WTC11 (cell line): ENCODE data around the gene CACNA2D3.

Source experiments
- ATF3 ChIP-seq: sonication (generic); formaldehyde crosslinking; conservative IDR thresholded peaks from 2 replicates; pipeline ENCODE4 v1.8.1; 2022; ENCODE audit warnings: mild to moderate bottlenecking, missing genetic modification reagents
- CREB1 ChIP-seq: sonication (generic); formaldehyde crosslinking; IDR thresholded peaks from 2 replicates; pipeline ENCODE4 v1.8.0; 2023; ENCODE audit warnings: mild to moderate bottlenecking, missing genetic modification reagents
- MYBL2 ChIP-seq: sonication (generic); formaldehyde crosslinking; IDR thresholded peaks from 2 replicates; pipeline ENCODE4 v1.8.1; 2023; ENCODE audit warnings: mild to moderate bottlenecking, moderate library complexity, missing genetic modification reagents
- SMAD4 ChIP-seq: sonication (generic); formaldehyde crosslinking; IDR thresholded peaks from 2 replicates; pipeline ENCODE4 v1.8.0; 2022; ENCODE audit warnings: mild to moderate bottlenecking, missing genetic modification reagents
- ZNF232 ChIP-seq: sonication (generic); formaldehyde crosslinking; IDR thresholded peaks from 2 replicates; pipeline ENCODE4 v1.8.0; 2022; ENCODE audit warnings: mild to moderate bottlenecking, missing genetic modification reagents
- ZNF423 ChIP-seq: fragments of 250-450 bp; sonication (Bioruptor Pico); IDR thresholded peaks from 2 replicates; pipeline ENCODE4 v2.1.2; 2022; ENCODE audit warnings: mild to moderate bottlenecking, moderate library complexity
- TF ChIP-seq, protein P1 (sequence below): fragments of 200-600 bp; IDR thresholded peaks from 2 replicates; pipeline ENCODE4 v1.8.0; 2022; ENCODE audit warnings: antibody characterized with exemption
- TF ChIP-seq, protein P2 (sequence below): sonication (generic); formaldehyde crosslinking; IDR thresholded peaks from 2 replicates; pipeline ENCODE4 v1.8.1; 2023; ENCODE audit warnings: mild to moderate bottlenecking, moderate library complexity, missing genetic modification reagents
- TF ChIP-seq, protein P3 (sequence below): sonication (generic); formaldehyde crosslinking; IDR thresholded peaks from 2 replicates; pipeline ENCODE4 v1.8.1; 2023; ENCODE audit warnings: mild to moderate bottlenecking, missing genetic modification reagents, moderate library complexity
- TF ChIP-seq, protein P4 (sequence below): fragments of 250-450 bp; sonication (Bioruptor Pico); IDR thresholded peaks from 2 replicates; pipeline ENCODE4 v1.8.0; 2021; ENCODE audit warnings: mild to moderate bottlenecking

GRCh38 chr3:54202651-54203248, 80.4 kb downstream of the CACNA2D3 start:
- TF ChIP-seq, protein P1, sequence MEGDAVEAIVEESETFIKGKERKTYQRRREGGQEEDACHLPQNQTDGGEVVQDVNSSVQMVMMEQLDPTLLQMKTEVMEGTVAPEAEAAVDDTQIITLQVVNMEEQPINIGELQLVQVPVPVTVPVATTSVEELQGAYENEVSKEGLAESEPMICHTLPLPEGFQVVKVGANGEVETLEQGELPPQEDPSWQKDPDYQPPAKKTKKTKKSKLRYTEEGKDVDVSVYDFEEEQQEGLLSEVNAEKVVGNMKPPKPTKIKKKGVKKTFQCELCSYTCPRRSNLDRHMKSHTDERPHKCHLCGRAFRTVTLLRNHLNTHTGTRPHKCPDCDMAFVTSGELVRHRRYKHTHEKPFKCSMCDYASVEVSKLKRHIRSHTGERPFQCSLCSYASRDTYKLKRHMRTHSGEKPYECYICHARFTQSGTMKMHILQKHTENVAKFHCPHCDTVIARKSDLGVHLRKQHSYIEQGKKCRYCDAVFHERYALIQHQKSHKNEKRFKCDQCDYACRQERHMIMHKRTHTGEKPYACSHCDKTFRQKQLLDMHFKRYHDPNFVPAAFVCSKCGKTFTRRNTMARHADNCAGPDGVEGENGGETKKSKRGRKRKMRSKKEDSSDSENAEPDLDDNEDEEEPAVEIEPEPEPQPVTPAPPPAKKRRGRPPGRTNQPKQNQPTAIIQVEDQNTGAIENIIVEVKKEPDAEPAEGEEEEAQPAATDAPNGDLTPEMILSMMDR, result no peak
- no peak for TF ChIP-seq SMAD4 (CRISPR knock-in tag)
- TF ChIP-seq, protein P2, sequence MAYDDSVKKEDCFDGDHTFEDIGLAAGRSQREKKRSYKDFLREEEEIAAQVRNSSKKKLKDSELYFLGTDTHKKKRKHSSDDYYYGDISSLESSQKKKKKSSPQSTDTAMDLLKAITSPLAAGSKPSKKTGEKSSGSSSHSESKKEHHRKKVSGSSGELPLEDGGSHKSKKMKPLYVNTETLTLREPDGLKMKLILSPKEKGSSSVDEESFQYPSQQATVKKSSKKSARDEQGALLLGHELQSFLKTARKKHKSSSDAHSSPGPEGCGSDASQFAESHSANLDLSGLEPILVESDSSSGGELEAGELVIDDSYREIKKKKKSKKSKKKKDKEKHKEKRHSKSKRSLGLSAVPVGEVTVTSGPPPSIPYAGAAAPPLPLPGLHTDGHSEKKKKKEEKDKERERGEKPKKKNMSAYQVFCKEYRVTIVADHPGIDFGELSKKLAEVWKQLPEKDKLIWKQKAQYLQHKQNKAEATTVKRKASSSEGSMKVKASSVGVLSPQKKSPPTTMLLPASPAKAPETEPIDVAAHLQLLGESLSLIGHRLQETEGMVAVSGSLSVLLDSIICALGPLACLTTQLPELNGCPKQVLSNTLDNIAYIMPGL (CRISPR knock-in tag), result no peak
- TF ChIP-seq, protein P3, sequence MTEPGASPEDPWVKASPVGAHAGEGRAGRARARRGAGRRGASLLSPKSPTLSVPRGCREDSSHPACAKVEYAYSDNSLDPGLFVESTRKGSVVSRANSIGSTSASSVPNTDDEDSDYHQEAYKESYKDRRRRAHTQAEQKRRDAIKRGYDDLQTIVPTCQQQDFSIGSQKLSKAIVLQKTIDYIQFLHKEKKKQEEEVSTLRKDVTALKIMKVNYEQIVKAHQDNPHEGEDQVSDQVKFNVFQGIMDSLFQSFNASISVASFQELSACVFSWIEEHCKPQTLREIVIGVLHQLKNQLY (CRISPR knock-in tag), result no peak
- no peak for TF ChIP-seq ZNF423 (CRISPR knock-in tag)
- TF ChIP-seq, protein P4, sequence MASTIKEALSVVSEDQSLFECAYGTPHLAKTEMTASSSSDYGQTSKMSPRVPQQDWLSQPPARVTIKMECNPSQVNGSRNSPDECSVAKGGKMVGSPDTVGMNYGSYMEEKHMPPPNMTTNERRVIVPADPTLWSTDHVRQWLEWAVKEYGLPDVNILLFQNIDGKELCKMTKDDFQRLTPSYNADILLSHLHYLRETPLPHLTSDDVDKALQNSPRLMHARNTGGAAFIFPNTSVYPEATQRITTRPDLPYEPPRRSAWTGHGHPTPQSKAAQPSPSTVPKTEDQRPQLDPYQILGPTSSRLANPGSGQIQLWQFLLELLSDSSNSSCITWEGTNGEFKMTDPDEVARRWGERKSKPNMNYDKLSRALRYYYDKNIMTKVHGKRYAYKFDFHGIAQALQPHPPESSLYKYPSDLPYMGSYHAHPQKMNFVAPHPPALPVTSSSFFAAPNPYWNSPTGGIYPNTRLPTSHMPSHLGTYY (CRISPR knock-in tag), result no peak
- no peak for TF ChIP-seq ZNF232 (CRISPR knock-in tag)
- TF ChIP-seq MYBL2 (CRISPR knock-in tag), result no peak
- TF ChIP-seq ATF3, result no peak
- TF ChIP-seq CREB1 (CRISPR knock-in tag), result no peak
